ENCODE results near the gene SHOC2.

GRCh38 chr10:110897184-110897583 is 22.2 kb upstream of the SHOC2 start:
- no peak for TF ChIP-seq RAD21 (conservative IDR thresholded peaks at IDR 0.05)
- TF ChIP-seq CTCF (IDR thresholded peaks at IDR 0.05; ENCODE audit: poor library complexity, severe bottlenecking) = no peak
- no peak for TF ChIP-seq EZH2 (IDR thresholded peaks at IDR 0.05; ENCODE audit: borderline replicate concordance, insufficient read depth, low read length, poor library complexity, severe bottlenecking)
- TF ChIP-seq POLR2AphosphoS5 (IDR thresholded peaks at IDR 0.05) = no peak
- no peak for TF ChIP-seq TAF1 (IDR thresholded peaks at IDR 0.05; ENCODE audit: low read depth)
